HEK293 (cell line): ENCODE data around the gene SPINK13.

ENCODE experiments used
- CTCF ChIA-PET: fragments of 350-600 bp; formaldehyde crosslinking; extraction: SDS; loops from one replicate; lab custom pipeline; 2021; ENCODE audit warnings: antibody characterized with exemption; lab: Yijun Ruan, JAX
- POLR2A ChIA-PET: fragments of 300-600 bp; formaldehyde crosslinking; extraction: SDS; loops from one replicate; lab custom pipeline; 2020; ENCODE audit warnings: antibody characterized with exemption, inconsistent platforms; lab: Yijun Ruan, JAX
- H3K27ac ChIP-seq: fragments of 200-500 bp; sonication (Bioruptor generic); 2 replicates; pipeline ENCODE4 v1.5.1; 2014; ENCODE audit warnings: low read depth, low read length, control low read depth, inconsistent platforms; ENCODE audit errors: extremely low read depth
- H3K36me3 ChIP-seq, 2 experiments: fragments of 200-500 bp in 1 of 2; sonication (Bioruptor generic) in 1 of 2; 1 replicate in 1 of 2; 2 replicates in 1 of 2; pipeline ENCODE4 v1.5.1; 2014 to 2017; ENCODE audit warnings: inconsistent platforms in 2 of 2, low read length in 2 of 2; ENCODE audit not compliant: control insufficient read depth in 2 of 2, insufficient read depth in 1 of 2
- H3K4me1 ChIP-seq: fragments of 200-500 bp; sonication (Bioruptor generic); 2 replicates; pipeline ENCODE4 v1.5.1; 2014; ENCODE audit warnings: mild to moderate bottlenecking, low read length, inconsistent platforms; ENCODE audit not compliant: control insufficient read depth, insufficient read depth
- H3K4me3 ChIP-seq: 2 replicates; pipeline ENCODE4 v1.5.1; 2011; ENCODE audit warnings: low read depth, mild to moderate bottlenecking, control low read depth, low read length, moderate library complexity
- H3K9me3 ChIP-seq: fragments of 200-500 bp; sonication (Bioruptor generic); 2 replicates; pipeline ENCODE4 v1.5.1; 2014; ENCODE audit warnings: low read depth, low read length, inconsistent platforms; ENCODE audit not compliant: control insufficient read depth, insufficient read depth
- EGR2 ChIP-seq: fragments of 450-650 bp; formaldehyde crosslinking; IDR thresholded peaks from 2 replicates; pipeline ENCODE4 v1.5.1; 2016; ENCODE audit warnings: low read depth, missing biosample characterization, missing genetic modification characterization
- FEZF1 ChIP-seq: fragments of 450-650 bp; formaldehyde crosslinking; IDR thresholded peaks from 2 replicates; pipeline ENCODE4 v1.5.1; 2016; ENCODE audit warnings: missing biosample characterization, missing genetic modification characterization
- KLF8 ChIP-seq: fragments of 450-650 bp; formaldehyde crosslinking; IDR thresholded peaks from 2 replicates; pipeline ENCODE4 v1.5.1; 2016; ENCODE audit warnings: missing biosample characterization, missing genetic modification characterization
- MEIS1 ChIP-seq: sonication (generic); formaldehyde crosslinking; IDR thresholded peaks from 2 replicates; pipeline ENCODE4 v1.8.1; 2022; ENCODE audit warnings: missing genetic modification reagents, mild to moderate bottlenecking, borderline replicate concordance
- OSR2 ChIP-seq: fragments of 450-650 bp; formaldehyde crosslinking; IDR thresholded peaks from 2 replicates; pipeline ENCODE4 v1.5.1; 2016; ENCODE audit warnings: missing biosample characterization, missing genetic modification characterization
- RBAK ChIP-seq: fragments of 450-650 bp; formaldehyde crosslinking; IDR thresholded peaks from 2 replicates; pipeline ENCODE4 v1.5.1; 2016; ENCODE audit warnings: missing biosample characterization, missing genetic modification characterization
- SCRT2 ChIP-seq: fragments of 450-650 bp; formaldehyde crosslinking; IDR thresholded peaks from 2 replicates; pipeline ENCODE4 v1.5.1; 2016; ENCODE audit warnings: missing biosample characterization, missing genetic modification characterization
- YY1 ChIP-seq: fragments of 450-650 bp; formaldehyde crosslinking; IDR thresholded peaks from 2 replicates; pipeline ENCODE4 v1.5.1; 2018; ENCODE audit warnings: missing biosample characterization, missing genetic modification characterization
- ZBTB20 ChIP-seq: fragments of 450-650 bp; formaldehyde crosslinking; IDR thresholded peaks from 2 replicates; pipeline ENCODE4 v1.5.1; 2016; ENCODE audit warnings: missing biosample characterization, missing genetic modification characterization
- ZFP69B ChIP-seq: fragments of 450-650 bp; formaldehyde crosslinking; IDR thresholded peaks from 2 replicates; pipeline ENCODE4 v1.5.1; 2016; ENCODE audit warnings: missing biosample characterization, missing genetic modification characterization
- ZNF132 ChIP-seq: fragments of 450-650 bp; formaldehyde crosslinking; IDR thresholded peaks from 2 replicates; pipeline ENCODE4 v1.5.1; 2017; ENCODE audit warnings: missing biosample characterization, missing genetic modification characterization, borderline replicate concordance
- ZNF146 ChIP-seq: fragments of 450-650 bp; formaldehyde crosslinking; IDR thresholded peaks from 2 replicates; pipeline ENCODE4 v1.5.1; 2016; ENCODE audit warnings: missing biosample characterization, missing genetic modification characterization
- ZNF2 ChIP-seq: fragments of 450-650 bp; formaldehyde crosslinking; IDR thresholded peaks from 2 replicates; pipeline ENCODE4 v1.5.1; 2016; ENCODE audit warnings: missing biosample characterization, missing genetic modification characterization
- ZNF214 ChIP-seq: fragments of 450-650 bp; formaldehyde crosslinking; IDR thresholded peaks from 2 replicates; pipeline ENCODE4 v1.5.1; 2017; ENCODE audit warnings: missing biosample characterization, mild to moderate bottlenecking, missing genetic modification characterization, borderline replicate concordance
- ZNF366 ChIP-seq: fragments of 450-650 bp; formaldehyde crosslinking; conservative IDR thresholded peaks from 2 replicates; pipeline ENCODE4 v1.5.1; 2016; ENCODE audit warnings: missing biosample characterization, missing genetic modification characterization
- ZNF394 ChIP-seq: fragments of 450-650 bp; formaldehyde crosslinking; IDR thresholded peaks from 2 replicates; pipeline ENCODE4 v1.5.1; 2016; ENCODE audit warnings: missing biosample characterization, missing genetic modification characterization, mild to moderate bottlenecking, moderate library complexity, borderline replicate concordance
- ZNF426 ChIP-seq: fragments of 450-650 bp; formaldehyde crosslinking; IDR thresholded peaks from 2 replicates; pipeline ENCODE4 v1.5.1; 2017; ENCODE audit warnings: missing biosample characterization, missing genetic modification characterization, mild to moderate bottlenecking, inconsistent platforms, moderate library complexity
- ZNF48 ChIP-seq: fragments of 450-650 bp; formaldehyde crosslinking; IDR thresholded peaks from 2 replicates; pipeline ENCODE4 v1.5.1; 2016; ENCODE audit warnings: missing biosample characterization, missing genetic modification characterization
- ZNF501 ChIP-seq: fragments of 450-650 bp; formaldehyde crosslinking; IDR thresholded peaks from 2 replicates; pipeline ENCODE4 v1.5.1; 2016; ENCODE audit warnings: missing biosample characterization, missing genetic modification characterization
- ZNF521 ChIP-seq: fragments of 450-650 bp; formaldehyde crosslinking; IDR thresholded peaks from 2 replicates; pipeline ENCODE4 v1.5.1; 2017; ENCODE audit warnings: missing biosample characterization, mild to moderate bottlenecking, missing genetic modification characterization
- ZNF544 ChIP-seq: fragments of 450-650 bp; formaldehyde crosslinking; IDR thresholded peaks from 2 replicates; pipeline ENCODE4 v1.5.0; 2017; ENCODE audit warnings: missing biosample characterization, missing genetic modification characterization
- ZNF621 ChIP-seq: fragments of 450-650 bp; formaldehyde crosslinking; IDR thresholded peaks from 2 replicates; pipeline ENCODE4 v1.5.1; 2017; ENCODE audit warnings: missing biosample characterization, missing genetic modification characterization
- ZNF654 ChIP-seq: fragments of 450-650 bp; formaldehyde crosslinking; IDR thresholded peaks from 2 replicates; pipeline ENCODE4 v1.5.1; 2016; ENCODE audit warnings: low read depth, missing biosample characterization, missing genetic modification characterization
- ZNF791 ChIP-seq: fragments of 450-650 bp; formaldehyde crosslinking; IDR thresholded peaks from 2 replicates; pipeline ENCODE4 v1.5.1; 2016; ENCODE audit warnings: missing biosample characterization, missing genetic modification characterization
- ZSCAN16 ChIP-seq: fragments of 450-650 bp; formaldehyde crosslinking; IDR thresholded peaks from 2 replicates; pipeline ENCODE4 v1.5.1; 2016; ENCODE audit warnings: missing biosample characterization, missing genetic modification characterization
- TF ChIP-seq, protein P1 (sequence below): fragments of 450-650 bp; formaldehyde crosslinking; IDR thresholded peaks from 2 replicates; pipeline ENCODE4 v1.5.1; 2017; ENCODE audit warnings: missing biosample characterization, missing genetic modification characterization
- TF ChIP-seq, protein P2 (sequence below): fragments of 450-650 bp; formaldehyde crosslinking; IDR thresholded peaks from 2 replicates; pipeline ENCODE4 v1.5.1; 2016; ENCODE audit warnings: missing biosample characterization, missing genetic modification characterization, low read depth
- TF ChIP-seq, protein P3 (sequence below): fragments of 450-650 bp; formaldehyde crosslinking; IDR thresholded peaks from 2 replicates; pipeline ENCODE4 v1.5.1; 2016; ENCODE audit warnings: missing biosample characterization, missing genetic modification characterization
- TF ChIP-seq, protein P4 (sequence below): fragments of 450-650 bp; formaldehyde crosslinking; IDR thresholded peaks from 2 replicates; pipeline ENCODE4 v1.5.1; 2017; ENCODE audit warnings: missing biosample characterization, missing genetic modification characterization
- TF ChIP-seq, protein P5 (sequence below): fragments of 450-650 bp; formaldehyde crosslinking; IDR thresholded peaks from 2 replicates; pipeline ENCODE4; 2016; ENCODE audit warnings: missing biosample characterization, missing genetic modification characterization

SPINK13 gene

DNA sequence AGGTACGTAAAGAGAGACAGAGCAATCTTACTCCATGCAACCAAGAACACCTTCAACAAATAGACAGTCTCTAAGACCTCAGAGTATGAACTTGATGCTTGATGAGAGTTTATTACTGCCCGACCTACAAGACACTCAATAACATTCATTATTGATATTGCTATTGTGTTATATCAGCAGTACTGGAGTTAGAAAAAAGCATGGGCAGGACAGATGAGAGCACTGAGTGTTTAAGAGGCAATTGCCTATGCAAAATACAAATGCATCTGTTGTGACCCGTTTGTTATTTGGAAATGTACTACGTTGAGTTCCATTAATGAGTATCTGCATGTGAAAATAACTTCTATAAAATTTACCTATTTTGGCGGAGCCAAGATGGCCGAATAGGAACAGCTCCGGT is 38.4 kb upstream of the SPINK13 start:
- TF ChIP-seq ZNF132 (tag by site-specific recombination) (no peak), YY1 (tag by site-specific recombination) (0 out of 2 replicates have a peak, but pooled peaks have one; percentile 14)
- no peak overlapping the region for H3K27ac ChIP-seq
- no peaks in the 10 kb centered on the region for H3K36me3 ChIP-seq
- ChIA-PET POLR2A (no interaction called here), CTCF (no interaction called here)
- H3K9me3 ChIP-seq = no peaks in the 10 kb centered on the region
- H3K4me3 ChIP-seq = no peak overlapping the region
- no peaks in the 10 kb centered on the region for H3K4me1 ChIP-seq

DNA sequence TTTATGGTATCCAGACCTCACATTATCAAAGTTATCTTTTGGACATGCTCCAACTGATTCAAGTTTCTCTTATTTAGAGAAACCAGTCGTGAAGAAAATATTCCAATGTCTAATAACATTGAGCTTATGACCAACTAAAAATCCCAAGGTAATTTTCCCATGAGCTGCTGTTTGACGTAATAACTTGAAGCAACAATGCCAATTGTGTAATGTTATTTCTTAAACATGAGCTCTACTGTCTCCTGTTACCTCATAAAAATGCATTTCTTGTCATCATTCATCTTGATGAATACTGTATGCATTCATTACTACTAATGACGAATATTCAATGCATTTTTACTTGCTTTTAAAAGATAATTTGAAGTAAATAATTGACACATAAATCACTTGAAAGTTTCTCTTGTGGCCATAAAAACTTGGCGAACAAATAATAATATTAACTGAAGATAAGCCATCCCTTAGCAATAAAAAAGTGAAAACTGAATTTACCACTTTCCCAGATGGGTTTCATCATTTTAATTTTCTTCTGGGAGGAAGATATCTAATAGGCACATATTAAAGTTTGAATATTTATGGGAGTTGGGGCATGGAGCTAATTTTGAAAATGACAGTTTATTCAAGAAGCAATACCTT is 30.7 kb upstream of the SPINK13 start:
- Histone ChIP-seq H3K27ac (no peak overlapping the region), H3K9me3 (no peaks in the 10 kb centered on the region), H3K36me3 (no peaks in the 10 kb centered on the region), H3K4me3 (no peak overlapping the region), H3K4me1 (0 out of 2 replicates have a peak, but pooled peaks cover 3% of the 10 kb centered on the region)
- POLR2A ChIA-PET = no interaction called here
- CTCF ChIA-PET = interaction anchor here (0.6 kb wide), 2 partner anchors 60 to 441 kb away, joined by 3 read pairs; no protein-coding TSS in a partner anchor
- peak; percentile 90 for TF ChIP-seq SCRT2 (tag by site-specific recombination)
- no peak for TF ChIP-seq ZNF654
- TF ChIP-seq ZSCAN16 (tag by site-specific recombination) = no peak
- no peak for TF ChIP-seq ZNF426 (tag by site-specific recombination)
- TF ChIP-seq ZFP69B (tag by site-specific recombination) = no peak
- TF ChIP-seq ZNF48 (tag by site-specific recombination) = no peak
- TF ChIP-seq ZNF544 (tag by site-specific recombination) = no peak
- TF ChIP-seq OSR2 = peak; percentile 59; the same call in 1 of the 2 replicates
- TF ChIP-seq, protein P1, sequence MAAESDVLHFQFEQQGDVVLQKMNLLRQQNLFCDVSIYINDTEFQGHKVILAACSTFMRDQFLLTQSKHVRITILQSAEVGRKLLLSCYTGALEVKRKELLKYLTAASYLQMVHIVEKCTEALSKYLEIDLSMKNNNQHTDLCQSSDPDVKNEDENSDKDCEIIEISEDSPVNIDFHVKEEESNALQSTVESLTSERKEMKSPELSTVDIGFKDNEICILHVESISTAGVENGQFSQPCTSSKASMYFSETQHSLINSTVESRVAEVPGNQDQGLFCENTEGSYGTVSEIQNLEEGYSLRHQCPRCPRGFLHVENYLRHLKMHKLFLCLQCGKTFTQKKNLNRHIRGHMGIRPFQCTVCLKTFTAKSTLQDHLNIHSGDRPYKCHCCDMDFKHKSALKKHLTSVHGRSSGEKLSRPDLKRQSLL = no peak
- TF ChIP-seq ZNF621 (tag by site-specific recombination) = no peak
- TF ChIP-seq, protein P2, sequence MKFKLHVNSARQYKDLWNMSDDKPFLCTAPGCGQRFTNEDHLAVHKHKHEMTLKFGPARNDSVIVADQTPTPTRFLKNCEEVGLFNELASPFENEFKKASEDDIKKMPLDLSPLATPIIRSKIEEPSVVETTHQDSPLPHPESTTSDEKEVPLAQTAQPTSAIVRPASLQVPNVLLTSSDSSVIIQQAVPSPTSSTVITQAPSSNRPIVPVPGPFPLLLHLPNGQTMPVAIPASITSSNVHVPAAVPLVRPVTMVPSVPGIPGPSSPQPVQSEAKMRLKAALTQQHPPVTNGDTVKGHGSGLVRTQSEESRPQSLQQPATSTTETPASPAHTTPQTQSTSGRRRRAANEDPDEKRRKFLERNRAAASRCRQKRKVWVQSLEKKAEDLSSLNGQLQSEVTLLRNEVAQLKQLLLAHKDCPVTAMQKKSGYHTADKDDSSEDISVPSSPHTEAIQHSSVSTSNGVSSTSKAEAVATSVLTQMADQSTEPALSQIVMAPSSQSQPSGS (tag by site-specific recombination) = no peak
- peak; percentile 77 for TF ChIP-seq ZNF366
- TF ChIP-seq ZNF146 (tag by site-specific recombination) = no peak
- TF ChIP-seq ZNF394 (tag by site-specific recombination) = no peak
- TF ChIP-seq ZBTB20 (tag by site-specific recombination) = no peak
- TF ChIP-seq ZNF214 = no peak
- TF ChIP-seq, protein P3, sequence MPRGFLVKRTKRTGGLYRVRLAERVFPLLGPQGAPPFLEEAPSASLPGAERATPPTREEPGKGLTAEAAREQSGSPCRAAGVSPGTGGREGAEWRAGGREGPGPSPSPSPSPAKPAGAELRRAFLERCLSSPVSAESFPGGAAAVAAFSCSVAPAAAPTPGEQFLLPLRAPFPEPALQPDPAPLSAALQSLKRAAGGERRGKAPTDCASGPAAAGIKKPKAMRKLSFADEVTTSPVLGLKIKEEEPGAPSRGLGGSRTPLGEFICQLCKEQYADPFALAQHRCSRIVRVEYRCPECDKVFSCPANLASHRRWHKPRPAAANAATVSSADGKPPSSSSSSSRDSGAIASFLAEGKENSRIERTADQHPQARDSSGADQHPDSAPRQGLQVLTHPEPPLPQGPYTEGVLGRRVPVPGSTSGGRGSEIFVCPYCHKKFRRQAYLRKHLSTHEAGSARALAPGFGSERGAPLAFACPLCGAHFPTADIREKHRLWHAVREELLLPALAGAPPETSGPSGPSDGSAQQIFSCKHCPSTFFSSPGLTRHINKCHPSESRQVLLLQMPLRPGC (tag by site-specific recombination) = peak; percentile 78
- TF ChIP-seq EGR2 = no peak
- TF ChIP-seq, protein P4, sequence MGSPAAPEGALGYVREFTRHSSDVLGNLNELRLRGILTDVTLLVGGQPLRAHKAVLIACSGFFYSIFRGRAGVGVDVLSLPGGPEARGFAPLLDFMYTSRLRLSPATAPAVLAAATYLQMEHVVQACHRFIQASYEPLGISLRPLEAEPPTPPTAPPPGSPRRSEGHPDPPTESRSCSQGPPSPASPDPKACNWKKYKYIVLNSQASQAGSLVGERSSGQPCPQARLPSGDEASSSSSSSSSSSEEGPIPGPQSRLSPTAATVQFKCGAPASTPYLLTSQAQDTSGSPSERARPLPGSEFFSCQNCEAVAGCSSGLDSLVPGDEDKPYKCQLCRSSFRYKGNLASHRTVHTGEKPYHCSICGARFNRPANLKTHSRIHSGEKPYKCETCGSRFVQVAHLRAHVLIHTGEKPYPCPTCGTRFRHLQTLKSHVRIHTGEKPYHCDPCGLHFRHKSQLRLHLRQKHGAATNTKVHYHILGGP (tag by site-specific recombination) = no peak
- no peak for TF ChIP-seq ZNF521 (tag by site-specific recombination)
- TF ChIP-seq FEZF1 = peak; percentile 46
- TF ChIP-seq, protein P5, sequence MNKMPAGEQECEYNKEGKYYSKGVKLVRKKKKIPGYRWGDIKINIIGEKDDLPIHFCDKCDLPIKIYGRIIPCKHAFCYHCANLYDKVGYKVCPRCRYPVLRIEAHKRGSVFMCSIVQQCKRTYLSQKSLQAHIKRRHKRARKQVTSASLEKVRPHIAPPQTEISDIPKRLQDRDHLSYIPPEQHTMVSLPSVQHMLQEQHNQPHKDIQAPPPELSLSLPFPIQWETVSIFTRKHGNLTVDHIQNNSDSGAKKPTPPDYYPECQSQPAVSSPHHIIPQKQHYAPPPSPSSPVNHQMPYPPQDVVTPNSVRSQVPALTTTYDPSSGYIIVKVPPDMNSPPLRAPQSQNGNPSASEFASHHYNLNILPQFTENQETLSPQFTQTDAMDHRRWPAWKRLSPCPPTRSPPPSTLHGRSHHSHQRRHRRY (tag by site-specific recombination) = no peak
- TF ChIP-seq MEIS1 = no peak
- TF ChIP-seq ZNF501 (tag by site-specific recombination) = no peak
- TF ChIP-seq ZNF791 (tag by site-specific recombination) = no peak
- TF ChIP-seq RBAK (tag by site-specific recombination) = no peak
- TF ChIP-seq KLF8 (tag by site-specific recombination) = 0 out of 2 replicates have a peak, but pooled peaks have one; percentile 16
- no peak for TF ChIP-seq ZNF2 (tag by site-specific recombination)
